HepG2 (cell line): Measurements from ENCODE around the gene SBK2. TPM values are rescaled to one million over a fixed set of nuclear protein-coding genes. Genes with fewer than 3 reads are reported as not detected.

Experiments
- AGO1 ChIP-seq: fragments of 200-400 bp; formaldehyde crosslinking; IDR thresholded peaks from 2 replicates; pipeline ENCODE4 v1.6.1; 2017; ENCODE audit warnings: mild to moderate bottlenecking, low read depth, low read length, moderate library complexity; ENCODE audit not compliant: poor library complexity, severe bottlenecking
- DRAP1 ChIP-seq: IDR thresholded peaks from 2 replicates; pipeline ENCODE4 v1.6.1; 2016; ENCODE audit warnings: missing genetic modification reagents, missing compliant biosample characterization
- IRF2 ChIP-seq: IDR thresholded peaks from 2 replicates; pipeline ENCODE4 v1.6.1; 2018; ENCODE audit warnings: missing genetic modification reagents, missing compliant biosample characterization
- ISL2 ChIP-seq: sonication (generic); formaldehyde crosslinking; IDR thresholded peaks from 2 replicates; pipeline ENCODE4 v1.5.0; 2020; ENCODE audit warnings: missing genetic modification reagents
- JUN ChIP-seq: sonication (generic); formaldehyde crosslinking; IDR thresholded peaks from 2 replicates; pipeline ENCODE4 v1.4.0; 2020; ENCODE audit warnings: mild to moderate bottlenecking, missing genetic modification reagents
- MEIS2 ChIP-seq: sonication (generic); formaldehyde crosslinking; IDR thresholded peaks from 2 replicates; pipeline ENCODE4 v1.9.0; 2021; ENCODE audit warnings: mild to moderate bottlenecking, missing genetic modification reagents
- MTA3 ChIP-seq: sonication (generic); formaldehyde crosslinking; IDR thresholded peaks from 2 replicates; pipeline ENCODE4 v1.4.0; 2020; ENCODE audit warnings: missing genetic modification reagents
- PRDM4 ChIP-seq: sonication (generic); formaldehyde crosslinking; IDR thresholded peaks from 2 replicates; pipeline ENCODE4 v1.9.0; 2021; ENCODE audit warnings: missing genetic modification reagents, borderline replicate concordance
- SIX4 ChIP-seq: sonication (generic); formaldehyde crosslinking; IDR thresholded peaks from 2 replicates; pipeline ENCODE4 v1.4.0; 2020; ENCODE audit warnings: missing genetic modification reagents
- SMAD3 ChIP-seq: sonication (generic); formaldehyde crosslinking; IDR thresholded peaks from 2 replicates; pipeline ENCODE4 v1.4.0; 2020; ENCODE audit warnings: missing genetic modification reagents
- SP2 ChIP-seq: sonication (generic); formaldehyde crosslinking; IDR thresholded peaks from 2 replicates; pipeline ENCODE4 v1.5.1; 2020; ENCODE audit warnings: mild to moderate bottlenecking, missing genetic modification reagents
- ZNF501 ChIP-seq: sonication (generic); formaldehyde crosslinking; IDR thresholded peaks from 2 replicates; pipeline ENCODE4 v1.5.1; 2020; ENCODE audit warnings: mild to moderate bottlenecking, moderate library complexity, missing genetic modification reagents
- ZNF549 ChIP-seq: sonication (generic); formaldehyde crosslinking; IDR thresholded peaks from 2 replicates; pipeline ENCODE4 v1.5.0; 2020; ENCODE audit warnings: missing genetic modification reagents
- ZNF652 ChIP-seq: IDR thresholded peaks from 2 replicates; pipeline ENCODE4 v1.6.1; 2016; ENCODE audit warnings: low read depth, borderline replicate concordance
- ZNF777 ChIP-seq: sonication (generic); formaldehyde crosslinking; IDR thresholded peaks from 2 replicates; pipeline ENCODE4 v1.4.0; 2020; ENCODE audit warnings: missing genetic modification reagents
- polyA plus RNA-seq, 8 experiments: library from polyadenylated mRNA; depleted of rRNA in 3 of 8; stranded (reverse) in 7 of 8; unstranded in 1 of 8; fragments of >200 nt; fragmentation: Illumina TruSeq in 4 of 8; extraction: Trizol in 4 of 8; gene quantifications; 2 replicates each; pipeline versions ENCODE4 v1.2.1 to v1.2.3, GENCODE V29; 2011 to 2016; ENCODE audit warnings: low read depth in 4 of 8, missing spikeins in 1 of 8, mixed read lengths in 1 of 8; ENCODE audit not compliant: insufficient read depth in 1 of 8
- total RNA-seq, 5 experiments: library from RNA; depleted of rRNA; stranded (reverse); fragments of >200 nt; fragmentation: Illumina TruSeq; extraction: Trizol; gene quantifications; 2 replicates each; pipeline ENCODE4 v1.2.3, GENCODE V29; 2016; ENCODE audit warnings: low read depth in 1 of 5
- TF ChIP-seq, protein P1 (sequence below): sonication (generic); formaldehyde crosslinking; IDR thresholded peaks from 2 replicates; pipeline ENCODE4 v1.5.1; 2020; ENCODE audit warnings: missing genetic modification reagents, mild to moderate bottlenecking, borderline replicate concordance
- TF ChIP-seq, protein P2 (sequence below): sonication (generic); formaldehyde crosslinking; IDR thresholded peaks from 2 replicates; pipeline ENCODE4 v1.4.0; 2020; ENCODE audit warnings: missing genetic modification reagents
- TF ChIP-seq, protein P3 (sequence below): sonication (generic); formaldehyde crosslinking; IDR thresholded peaks from 2 replicates; pipeline ENCODE4 v1.4.0; 2020; ENCODE audit warnings: mild to moderate bottlenecking, missing genetic modification reagents, borderline replicate concordance

The SBK2 gene
- total and polyA plus RNA-seq, 2 of the 13 experiments (the other 11 are each of a cell fraction or from before 2014, with no cell fraction given), result 0.24 TPM; not detected in 1

DNA sequence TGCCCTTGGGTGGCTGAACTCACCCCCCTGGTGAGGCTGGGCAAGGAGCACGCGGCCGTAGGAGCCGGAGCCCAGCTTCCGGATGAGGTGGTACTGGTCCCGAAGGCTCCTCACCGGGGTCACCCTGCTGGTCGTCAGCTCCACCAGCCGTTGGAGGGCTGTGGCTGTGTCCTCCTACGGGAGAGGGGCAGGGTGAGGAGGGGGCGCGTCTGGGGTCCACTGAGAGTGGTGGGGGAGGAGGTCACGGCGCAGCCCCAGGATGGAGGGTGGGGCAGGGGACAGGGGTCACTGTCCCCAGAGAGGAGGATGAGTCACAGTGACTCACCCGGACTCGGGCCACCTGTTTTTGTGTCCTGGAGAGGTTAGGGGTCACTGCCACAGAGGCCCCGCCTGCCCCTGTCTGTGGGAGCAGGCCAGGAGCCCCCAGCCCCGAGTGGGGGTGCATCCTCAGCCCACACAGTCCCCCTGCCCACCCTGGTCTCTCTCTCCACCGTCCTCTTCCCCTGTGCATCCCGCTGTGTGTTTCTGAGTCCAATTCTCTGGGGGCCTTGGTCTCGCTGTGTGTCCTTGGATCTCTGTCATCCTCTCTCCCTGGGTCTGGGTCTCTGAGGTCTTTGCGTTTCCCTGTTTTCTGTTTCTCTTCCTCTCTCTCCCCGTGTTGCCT, 8.0 kb upstream of the SBK2 start (continued):
- TF ChIP-seq PRDM4, result no peak
- peak; percentile 52 for TF ChIP-seq AGO1
- TF ChIP-seq DRAP1, result no peak
- TF ChIP-seq, protein P1, sequence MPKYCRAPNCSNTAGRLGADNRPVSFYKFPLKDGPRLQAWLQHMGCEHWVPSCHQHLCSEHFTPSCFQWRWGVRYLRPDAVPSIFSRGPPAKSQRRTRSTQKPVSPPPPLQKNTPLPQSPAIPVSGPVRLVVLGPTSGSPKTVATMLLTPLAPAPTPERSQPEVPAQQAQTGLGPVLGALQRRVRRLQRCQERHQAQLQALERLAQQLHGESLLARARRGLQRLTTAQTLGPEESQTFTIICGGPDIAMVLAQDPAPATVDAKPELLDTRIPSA, result no peak
- TF ChIP-seq ZNF501 (CRISPR knock-in tag), result no peak
- TF ChIP-seq IRF2 (CRISPR knock-in tag), result 0 out of 2 replicates have a peak, but pooled peaks have one; percentile 29
- no peak for TF ChIP-seq SIX4 (CRISPR knock-in tag)
- TF ChIP-seq, protein P2, sequence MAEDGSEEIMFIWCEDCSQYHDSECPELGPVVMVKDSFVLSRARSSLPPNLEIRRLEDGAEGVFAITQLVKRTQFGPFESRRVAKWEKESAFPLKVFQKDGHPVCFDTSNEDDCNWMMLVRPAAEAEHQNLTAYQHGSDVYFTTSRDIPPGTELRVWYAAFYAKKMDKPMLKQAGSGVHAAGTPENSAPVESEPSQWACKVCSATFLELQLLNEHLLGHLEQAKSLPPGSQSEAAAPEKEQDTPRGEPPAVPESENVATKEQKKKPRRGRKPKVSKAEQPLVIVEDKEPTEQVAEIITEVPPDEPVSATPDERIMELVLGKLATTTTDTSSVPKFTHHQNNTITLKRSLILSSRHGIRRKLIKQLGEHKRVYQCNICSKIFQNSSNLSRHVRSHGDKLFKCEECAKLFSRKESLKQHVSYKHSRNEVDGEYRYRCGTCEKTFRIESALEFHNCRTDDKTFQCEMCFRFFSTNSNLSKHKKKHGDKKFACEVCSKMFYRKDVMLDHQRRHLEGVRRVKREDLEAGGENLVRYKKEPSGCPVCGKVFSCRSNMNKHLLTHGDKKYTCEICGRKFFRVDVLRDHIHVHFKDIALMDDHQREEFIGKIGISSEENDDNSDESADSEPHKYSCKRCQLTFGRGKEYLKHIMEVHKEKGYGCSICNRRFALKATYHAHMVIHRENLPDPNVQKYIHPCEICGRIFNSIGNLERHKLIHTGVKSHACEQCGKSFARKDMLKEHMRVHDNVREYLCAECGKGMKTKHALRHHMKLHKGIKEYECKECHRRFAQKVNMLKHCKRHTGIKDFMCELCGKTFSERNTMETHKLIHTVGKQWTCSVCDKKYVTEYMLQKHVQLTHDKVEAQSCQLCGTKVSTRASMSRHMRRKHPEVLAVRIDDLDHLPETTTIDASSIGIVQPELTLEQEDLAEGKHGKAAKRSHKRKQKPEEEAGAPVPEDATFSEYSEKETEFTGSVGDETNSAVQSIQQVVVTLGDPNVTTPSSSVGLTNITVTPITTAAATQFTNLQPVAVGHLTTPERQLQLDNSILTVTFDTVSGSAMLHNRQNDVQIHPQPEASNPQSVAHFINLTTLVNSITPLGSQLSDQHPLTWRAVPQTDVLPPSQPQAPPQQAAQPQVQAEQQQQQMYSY (CRISPR knock-in tag), result no peak
- TF ChIP-seq, protein P3, sequence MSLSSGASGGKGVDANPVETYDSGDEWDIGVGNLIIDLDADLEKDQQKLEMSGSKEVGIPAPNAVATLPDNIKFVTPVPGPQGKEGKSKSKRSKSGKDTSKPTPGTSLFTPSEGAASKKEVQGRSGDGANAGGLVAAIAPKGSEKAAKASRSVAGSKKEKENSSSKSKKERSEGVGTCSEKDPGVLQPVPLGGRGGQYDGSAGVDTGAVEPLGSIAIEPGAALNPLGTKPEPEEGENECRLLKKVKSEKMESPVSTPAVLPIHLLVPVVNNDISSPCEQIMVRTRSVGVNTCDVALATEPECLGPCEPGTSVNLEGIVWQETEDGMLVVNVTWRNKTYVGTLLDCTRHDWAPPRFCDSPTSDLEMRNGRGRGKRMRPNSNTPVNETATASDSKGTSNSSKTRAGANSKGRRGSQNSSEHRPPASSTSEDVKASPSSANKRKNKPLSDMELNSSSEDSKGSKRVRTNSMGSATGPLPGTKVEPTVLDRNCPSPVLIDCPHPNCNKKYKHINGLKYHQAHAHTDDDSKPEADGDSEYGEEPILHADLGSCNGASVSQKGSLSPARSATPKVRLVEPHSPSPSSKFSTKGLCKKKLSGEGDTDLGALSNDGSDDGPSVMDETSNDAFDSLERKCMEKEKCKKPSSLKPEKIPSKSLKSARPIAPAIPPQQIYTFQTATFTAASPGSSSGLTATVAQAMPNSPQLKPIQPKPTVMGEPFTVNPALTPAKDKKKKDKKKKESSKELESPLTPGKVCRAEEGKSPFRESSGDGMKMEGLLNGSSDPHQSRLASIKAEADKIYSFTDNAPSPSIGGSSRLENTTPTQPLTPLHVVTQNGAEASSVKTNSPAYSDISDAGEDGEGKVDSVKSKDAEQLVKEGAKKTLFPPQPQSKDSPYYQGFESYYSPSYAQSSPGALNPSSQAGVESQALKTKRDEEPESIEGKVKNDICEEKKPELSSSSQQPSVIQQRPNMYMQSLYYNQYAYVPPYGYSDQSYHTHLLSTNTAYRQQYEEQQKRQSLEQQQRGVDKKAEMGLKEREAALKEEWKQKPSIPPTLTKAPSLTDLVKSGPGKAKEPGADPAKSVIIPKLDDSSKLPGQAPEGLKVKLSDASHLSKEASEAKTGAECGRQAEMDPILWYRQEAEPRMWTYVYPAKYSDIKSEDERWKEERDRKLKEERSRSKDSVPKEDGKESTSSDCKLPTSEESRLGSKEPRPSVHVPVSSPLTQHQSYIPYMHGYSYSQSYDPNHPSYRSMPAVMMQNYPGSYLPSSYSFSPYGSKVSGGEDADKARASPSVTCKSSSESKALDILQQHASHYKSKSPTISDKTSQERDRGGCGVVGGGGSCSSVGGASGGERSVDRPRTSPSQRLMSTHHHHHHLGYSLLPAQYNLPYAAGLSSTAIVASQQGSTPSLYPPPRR (CRISPR knock-in tag), result no peak
- no peak for TF ChIP-seq ZNF549 (CRISPR knock-in tag)
- no peak for TF ChIP-seq ZNF777 (CRISPR knock-in tag)
- TF ChIP-seq SP2, result no peak
- TF ChIP-seq JUN (CRISPR knock-in tag), result peak; percentile 81; the same call in 1 of the 2 replicates
- TF ChIP-seq MTA3, result no peak
- TF ChIP-seq SMAD3 (CRISPR knock-in tag), result no peak
- TF ChIP-seq ISL2 (CRISPR knock-in tag), result no peak
- TF ChIP-seq ZNF652 (CRISPR knock-in tag), result no peak
- TF ChIP-seq MEIS2 (CRISPR knock-in tag), result no peak
